CD14-positive monocyte (primary cell): ENCODE results near the gene UBE2E3. TPM values are rescaled to one million over a fixed set of nuclear protein-coding genes. Genes with fewer than 3 reads are reported as not detected.

Experiments used
- DNase-seq, 3 donors: peaks; one replicate each; pipeline ENCODE4 v3.0.0-alpha.2; 2011 to 2022
- H2AFZ ChIP-seq: 2 replicates; pipeline ENCODE4 v1.6.0; 2012; ENCODE audit warnings: mild to moderate bottlenecking, low read depth, low read length, inconsistent platforms; ENCODE audit not compliant: insufficient read depth, poor library complexity, severe bottlenecking
- H3K27ac ChIP-seq, 2 donors: 1 replicate in 1 of 2; 2 replicates in 1 of 2; pipeline ENCODE4 v1.5.1; 2012 to 2013; ENCODE audit warnings: low read length in 2 of 2, control low read depth in 1 of 2, inconsistent platforms in 1 of 2, low read depth in 1 of 2, mild to moderate bottlenecking in 1 of 2
- H3K27me3 ChIP-seq, 2 donors: one replicate each; pipeline versions ENCODE4 v1.6.0 to v1.6.1; 2011 to 2013; ENCODE audit warnings: low read length in 2 of 2; ENCODE audit not compliant: control insufficient read depth in 2 of 2, insufficient read depth in 2 of 2
- H3K36me3 ChIP-seq, 2 donors: replicated peaks in 1 of 2; 1 replicate in 1 of 2; 2 replicates in 1 of 2; pipeline versions ENCODE4 v1.5.1 to v1.6.1; 2012 to 2013; ENCODE audit warnings: low read length in 2 of 2, control low read depth in 1 of 2, inconsistent platforms in 1 of 2, mild to moderate bottlenecking in 1 of 2; ENCODE audit not compliant: insufficient read depth in 2 of 2, control insufficient read depth in 1 of 2
- H3K4me1 ChIP-seq, 2 donors: 1 replicate in 1 of 2; 2 replicates in 1 of 2; pipeline versions ENCODE4 v1.5.1 to v1.6.1; 2012 to 2013; ENCODE audit warnings: low read length in 2 of 2, control low read depth in 1 of 2, inconsistent platforms in 1 of 2, mild to moderate bottlenecking in 1 of 2, moderate library complexity in 1 of 2; ENCODE audit not compliant: insufficient read depth in 2 of 2, control insufficient read depth in 1 of 2
- H3K4me2 ChIP-seq: replicated peaks from 2 replicates; pipeline ENCODE3; 2012; ENCODE audit warnings: low read length, moderate library complexity, mild to moderate bottlenecking; ENCODE audit not compliant: poor library complexity, severe bottlenecking; ENCODE audit errors: extremely low read depth
- H3K4me3 ChIP-seq, 3 experiments: fragments of 200-600 bp in 1 of 3; sonication (generic) in 1 of 3; replicated peaks in 1 of 3; 1 replicate in 2 of 3; 2 replicates in 1 of 3; pipeline ENCODE4 v1.5.1; 2011 to 2013; ENCODE audit warnings: low read length in 3 of 3, mild to moderate bottlenecking in 3 of 3, control low read depth in 2 of 3, low read depth in 2 of 3, inconsistent platforms in 1 of 3, moderate library complexity in 1 of 3
- H3K79me2 ChIP-seq: 2 replicates; pipeline ENCODE4 v1.6.0; 2012; ENCODE audit warnings: mild to moderate bottlenecking, control low read depth, inconsistent platforms, low read length, moderate library complexity; ENCODE audit not compliant: insufficient read depth
- H3K9ac ChIP-seq: 2 replicates; pipeline ENCODE4 v1.6.0; 2017; ENCODE audit warnings: low read length, mild to moderate bottlenecking; ENCODE audit not compliant: insufficient read depth, poor library complexity, severe bottlenecking
- H3K9me3 ChIP-seq, 2 donors: replicated peaks in 1 of 2; 1 replicate in 1 of 2; 2 replicates in 1 of 2; pipeline versions ENCODE4 v1.5.1 to v1.6.1; 2012 to 2013; ENCODE audit warnings: low read length in 2 of 2, control low read depth in 1 of 2; ENCODE audit not compliant: control insufficient read depth in 1 of 2, insufficient read depth in 1 of 2
- H4K20me1 ChIP-seq: 2 replicates; pipeline ENCODE4 v1.6.0; 2012; ENCODE audit warnings: mild to moderate bottlenecking, low read length, control low read depth, moderate library complexity; ENCODE audit not compliant: insufficient read depth
- H3K27ac Mint-ChIP-seq, 7 donors: one replicate each; pipeline ENCODE4 v1.8.0; 2020; ENCODE audit warnings: mild to moderate bottlenecking in 7 of 7, mixed read lengths in 7 of 7, moderate library complexity in 6 of 7, inconsistent platforms in 2 of 7
- H3K27me3 Mint-ChIP-seq, 3 donors: one replicate each; pipeline ENCODE4 v1.8.0; 2021 to 2022; ENCODE audit warnings: low read depth in 3 of 3, mild to moderate bottlenecking in 3 of 3, mixed read lengths in 3 of 3, moderate library complexity in 3 of 3, inconsistent platforms in 1 of 3
- H3K36me3 Mint-ChIP-seq, 2 donors: one replicate each; pipeline ENCODE4 v1.8.0; 2020; ENCODE audit warnings: mixed read lengths in 2 of 2, inconsistent platforms in 1 of 2, mild to moderate bottlenecking in 1 of 2
- H3K4me1 Mint-ChIP-seq: one replicate; pipeline ENCODE4 v1.8.0; 2020; ENCODE audit warnings: mild to moderate bottlenecking, mixed read lengths
- H3K4me3 Mint-ChIP-seq, 2 donors: one replicate each; pipeline ENCODE4 v1.8.0; 2020; ENCODE audit warnings: mild to moderate bottlenecking in 2 of 2, mixed read lengths in 2 of 2, moderate library complexity in 1 of 2
- H3K9me3 Mint-ChIP-seq, 7 donors: one replicate each; pipeline ENCODE4 v1.8.0; 2020 to 2022; ENCODE audit warnings: mixed read lengths in 7 of 7, mild to moderate bottlenecking in 6 of 7, moderate library complexity in 6 of 7, inconsistent platforms in 2 of 7
- WGBS: methylation state at CpG from one replicate; pipeline ENCODE4 v1.1.5; 2013; ENCODE audit warnings: missing lambda C conversion rate; ENCODE audit not compliant: insufficient coverage; 5-methylcytosine and 5-hydroxymethylcytosine counted together
- intact Hi-C, 2 donors: fragments of 100-400 bp; cut with micrococcal nuclease; formaldehyde crosslinking; loops; one replicate each; pipeline versions ENCODE4 v1.15.0 to v1.15.1; 2023
- polyA plus RNA-seq, 3 donors: library from polyadenylated mRNA; depleted of rRNA in 1 of 3; unstranded in 2 of 3; stranded (reverse) in 1 of 3; fragments of 300-500 nt in 2 of 3; fragments of >200 nt in 1 of 3; fragmentation: Illumina TruSeq in 2 of 3; gene quantifications; 1 replicate in 2 of 3; 2 replicates in 1 of 3; pipeline ENCODE4 v1.2.3, GENCODE V29; 2012 to 2021
- TF ChIP-seq, protein P1 (sequence below): fragments of 200-600 bp; IDR thresholded peaks from one replicate; pipeline ENCODE4 v1.8.0; 2022; ENCODE audit warnings: antibody characterized with exemption, mild to moderate bottlenecking

UBE2E3 gene
- polyA plus RNA-seq, 3 donors: 45.9 to 67.5 (median 52.1) TPM

DNA sequence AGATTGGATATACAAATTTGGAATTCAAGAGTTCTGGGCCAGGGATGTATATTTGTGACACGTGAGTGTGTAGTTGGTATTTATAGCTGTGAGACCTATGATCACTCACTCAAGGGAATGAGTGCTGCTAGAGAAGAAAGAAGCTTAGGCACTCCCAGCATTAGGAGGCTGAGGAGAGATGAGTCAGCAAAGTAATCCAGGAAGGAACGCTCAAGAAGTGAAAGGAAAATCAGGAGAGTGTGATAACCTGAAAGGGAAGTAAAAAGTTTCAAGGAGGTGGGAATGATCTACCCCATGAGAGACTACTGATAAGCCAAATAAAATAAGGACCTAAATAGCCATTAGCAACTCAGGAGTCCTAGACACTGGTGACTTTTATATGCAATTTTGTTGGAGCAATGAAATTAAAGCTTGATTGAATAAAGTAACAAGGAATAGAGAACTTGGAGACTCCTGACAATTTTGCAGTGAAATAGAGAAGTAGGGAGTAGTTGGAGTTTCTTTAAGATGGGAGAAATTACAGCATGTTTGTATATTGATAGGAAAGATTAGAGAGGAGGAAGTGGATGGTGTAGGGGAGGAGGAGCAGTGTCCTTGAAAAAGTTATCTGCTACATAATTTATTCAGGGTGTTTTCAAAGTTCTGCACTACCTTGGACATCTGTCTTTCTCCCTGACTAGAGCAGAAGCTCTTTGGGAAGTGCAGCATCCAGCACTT, 89.9 kb downstream of the UBE2E3 start:
- no peak overlapping the region for H3K4me3 Mint-ChIP-seq
- no peak overlapping the region for H3K4me3 ChIP-seq
- intact Hi-C loops: loop anchor here in 1 of 2 donors (10.0 kb wide), 1 partner anchor 395 kb away; no protein-coding TSS in a partner anchor
- H3K4me1 Mint-ChIP-seq: peaks cover 11% of the 10 kb centered on the region
- WGBS: 20% methylated on average over 1 of the region's 2 CpGs
- H3K27ac Mint-ChIP-seq: no peak overlapping the region
- no peaks in the 10 kb centered on the region for H3K36me3 ChIP-seq
- H4K20me1 ChIP-seq: no peaks in the 10 kb centered on the region
- DNase-seq: no peak
- peaks cover 16 to 19% of the 10 kb centered on the region in 2 donors for H3K4me1 ChIP-seq
- TF ChIP-seq, protein P1, sequence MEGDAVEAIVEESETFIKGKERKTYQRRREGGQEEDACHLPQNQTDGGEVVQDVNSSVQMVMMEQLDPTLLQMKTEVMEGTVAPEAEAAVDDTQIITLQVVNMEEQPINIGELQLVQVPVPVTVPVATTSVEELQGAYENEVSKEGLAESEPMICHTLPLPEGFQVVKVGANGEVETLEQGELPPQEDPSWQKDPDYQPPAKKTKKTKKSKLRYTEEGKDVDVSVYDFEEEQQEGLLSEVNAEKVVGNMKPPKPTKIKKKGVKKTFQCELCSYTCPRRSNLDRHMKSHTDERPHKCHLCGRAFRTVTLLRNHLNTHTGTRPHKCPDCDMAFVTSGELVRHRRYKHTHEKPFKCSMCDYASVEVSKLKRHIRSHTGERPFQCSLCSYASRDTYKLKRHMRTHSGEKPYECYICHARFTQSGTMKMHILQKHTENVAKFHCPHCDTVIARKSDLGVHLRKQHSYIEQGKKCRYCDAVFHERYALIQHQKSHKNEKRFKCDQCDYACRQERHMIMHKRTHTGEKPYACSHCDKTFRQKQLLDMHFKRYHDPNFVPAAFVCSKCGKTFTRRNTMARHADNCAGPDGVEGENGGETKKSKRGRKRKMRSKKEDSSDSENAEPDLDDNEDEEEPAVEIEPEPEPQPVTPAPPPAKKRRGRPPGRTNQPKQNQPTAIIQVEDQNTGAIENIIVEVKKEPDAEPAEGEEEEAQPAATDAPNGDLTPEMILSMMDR: no peak
- H3K9ac ChIP-seq: no peak overlapping the region
- H3K27ac ChIP-seq: no peak overlapping the region
- H3K79me2 ChIP-seq: no peaks in the 10 kb centered on the region
- H3K27me3 ChIP-seq: no peaks in the 10 kb centered on the region
- H3K27me3 Mint-ChIP-seq: no peaks in the 10 kb centered on the region
- no peak overlapping the region for H3K4me2 ChIP-seq
- H3K9me3 Mint-ChIP-seq: no peaks in the 10 kb centered on the region
- H3K9me3 ChIP-seq: no peaks in the 10 kb centered on the region
- H3K36me3 Mint-ChIP-seq: peaks cover 5% of the 10 kb centered on the region in 2 donors
- no peak overlapping the region for H2AFZ ChIP-seq

- Mint-ChIP-seq H3K4me1 (peaks cover 11% of the 10 kb centered on the region), H3K4me3 (no peak overlapping the region), H3K27ac (no peak overlapping the region), H3K27me3 (no peaks in the 10 kb centered on the region), H3K9me3 (no peaks in the 10 kb centered on the region), H3K36me3 (peaks cover 5 to 7% of the 10 kb centered on the region in 2 donors)
- Histone ChIP-seq H3K4me3 (no peak overlapping the region), H3K9ac (no peak overlapping the region), H3K4me1 (peaks cover 16 to 19% of the 10 kb centered on the region in 2 donors), H3K9me3 (no peaks in the 10 kb centered on the region), H3K36me3 (no peaks in the 10 kb centered on the region), H4K20me1 (no peaks in the 10 kb centered on the region), H3K27ac (no peak overlapping the region), H2AFZ (no peak overlapping the region), H3K4me2 (no peak overlapping the region), H3K27me3 (no peaks in the 10 kb centered on the region), H3K79me2 (no peaks in the 10 kb centered on the region)
- WGBS: 100% methylated on average over 1 of the region's 5 CpGs
- TF ChIP-seq, protein P1: no peak
- DNase-seq: no peak
- intact Hi-C loops: loop anchor here in 1 of 2 donors (10.0 kb wide), 1 partner anchor 394 kb away; no protein-coding TSS in a partner anchor
These were observed 90.4 kb downstream of the UBE2E3 start for GRCh38 chr2:181070836-181071200.
